C4-2B (cell line): ENCODE measurements around the gene PARVA.

ENCODE experiments used
- H3K27ac ChIP-seq: fragments of 450-650 bp; 2 replicates; pipeline ENCODE4 v1.5.1; 2017
- ZFX ChIP-seq: fragments of 450-650 bp; IDR thresholded peaks from 2 replicates; pipeline ENCODE4 v1.6.1; 2017
- TF ChIP-seq, protein P1 (sequence below): fragments of 450-650 bp; conservative IDR thresholded peaks from 2 replicates; pipeline ENCODE4 v1.5.1; 2017; ENCODE audit warnings: mild to moderate bottlenecking

The PARVA gene, protein sequence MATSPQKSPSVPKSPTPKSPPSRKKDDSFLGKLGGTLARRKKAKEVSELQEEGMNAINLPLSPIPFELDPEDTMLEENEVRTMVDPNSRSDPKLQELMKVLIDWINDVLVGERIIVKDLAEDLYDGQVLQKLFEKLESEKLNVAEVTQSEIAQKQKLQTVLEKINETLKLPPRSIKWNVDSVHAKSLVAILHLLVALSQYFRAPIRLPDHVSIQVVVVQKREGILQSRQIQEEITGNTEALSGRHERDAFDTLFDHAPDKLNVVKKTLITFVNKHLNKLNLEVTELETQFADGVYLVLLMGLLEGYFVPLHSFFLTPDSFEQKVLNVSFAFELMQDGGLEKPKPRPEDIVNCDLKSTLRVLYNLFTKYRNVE

DNA sequence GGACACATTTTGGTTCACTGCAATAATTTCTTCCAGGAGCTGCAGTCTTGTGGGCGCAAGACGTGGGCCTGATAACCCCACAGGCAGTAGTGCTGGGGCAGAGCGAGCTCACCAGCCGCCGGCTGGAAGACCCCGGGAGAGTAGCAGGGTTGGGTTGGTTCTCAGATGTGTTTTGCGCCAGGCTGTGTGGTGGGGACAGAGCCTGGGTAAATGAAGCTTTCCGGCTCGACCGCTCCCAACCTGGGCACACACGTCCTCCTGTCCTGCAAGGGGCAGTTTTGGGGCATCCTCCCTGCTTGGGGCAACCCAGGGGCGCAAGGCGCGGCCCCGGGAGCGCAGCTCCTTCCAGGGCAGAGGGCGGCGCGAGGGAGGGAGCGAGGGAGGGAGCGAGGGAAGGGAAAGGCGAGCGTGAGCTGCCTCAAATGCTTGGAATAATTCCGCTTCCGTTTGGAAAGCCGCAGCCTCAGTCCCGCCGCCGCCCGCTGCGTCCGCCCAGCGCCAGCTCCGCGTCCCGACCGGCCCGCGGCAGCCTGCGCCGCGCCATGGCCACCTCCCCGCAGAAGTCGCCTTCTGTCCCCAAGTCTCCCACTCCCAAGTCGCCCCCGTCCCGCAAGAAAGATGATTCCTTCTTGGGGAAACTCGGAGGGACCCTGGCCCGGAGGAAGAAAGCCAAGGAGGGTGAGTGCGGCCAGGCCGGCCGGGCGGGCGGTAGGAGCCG is at the start of gene PARVA:
TSS of gene PARVA (plus strand) at position 466 of the 718 bp plus-strand sequence. CDS start at position 543, 77 bp downstream.
- no peak for TF ChIP-seq ZFX
- TF ChIP-seq, protein P1, sequence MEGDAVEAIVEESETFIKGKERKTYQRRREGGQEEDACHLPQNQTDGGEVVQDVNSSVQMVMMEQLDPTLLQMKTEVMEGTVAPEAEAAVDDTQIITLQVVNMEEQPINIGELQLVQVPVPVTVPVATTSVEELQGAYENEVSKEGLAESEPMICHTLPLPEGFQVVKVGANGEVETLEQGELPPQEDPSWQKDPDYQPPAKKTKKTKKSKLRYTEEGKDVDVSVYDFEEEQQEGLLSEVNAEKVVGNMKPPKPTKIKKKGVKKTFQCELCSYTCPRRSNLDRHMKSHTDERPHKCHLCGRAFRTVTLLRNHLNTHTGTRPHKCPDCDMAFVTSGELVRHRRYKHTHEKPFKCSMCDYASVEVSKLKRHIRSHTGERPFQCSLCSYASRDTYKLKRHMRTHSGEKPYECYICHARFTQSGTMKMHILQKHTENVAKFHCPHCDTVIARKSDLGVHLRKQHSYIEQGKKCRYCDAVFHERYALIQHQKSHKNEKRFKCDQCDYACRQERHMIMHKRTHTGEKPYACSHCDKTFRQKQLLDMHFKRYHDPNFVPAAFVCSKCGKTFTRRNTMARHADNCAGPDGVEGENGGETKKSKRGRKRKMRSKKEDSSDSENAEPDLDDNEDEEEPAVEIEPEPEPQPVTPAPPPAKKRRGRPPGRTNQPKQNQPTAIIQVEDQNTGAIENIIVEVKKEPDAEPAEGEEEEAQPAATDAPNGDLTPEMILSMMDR = no peak
- H3K27ac ChIP-seq = peak within 1 kb of the TSS; percentile 73

DNA sequence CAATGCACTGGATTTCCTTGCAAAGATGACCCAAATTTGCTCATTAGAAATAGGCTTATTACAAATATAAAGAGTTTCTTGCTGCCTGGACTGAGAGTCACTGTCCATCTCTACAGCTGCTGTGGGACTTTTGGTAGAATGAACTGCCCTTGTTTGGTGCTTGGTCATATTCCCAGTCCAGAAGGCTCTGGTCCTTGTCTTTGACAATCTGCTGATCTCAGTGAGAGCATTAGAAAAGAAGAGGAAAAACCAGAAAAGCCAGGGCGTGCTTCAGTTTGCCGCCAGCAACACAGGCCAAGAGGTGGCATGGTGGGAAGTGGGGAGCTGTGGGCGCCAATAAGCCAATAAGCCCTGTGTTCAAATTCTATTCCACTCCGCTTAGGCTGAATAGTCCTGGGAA is 48.2 kb upstream of the PARVA start:
- TF ChIP-seq, protein P1 = no peak
- TF ChIP-seq ZFX = no peak
- H3K27ac ChIP-seq = no peak overlapping the region

DNA sequence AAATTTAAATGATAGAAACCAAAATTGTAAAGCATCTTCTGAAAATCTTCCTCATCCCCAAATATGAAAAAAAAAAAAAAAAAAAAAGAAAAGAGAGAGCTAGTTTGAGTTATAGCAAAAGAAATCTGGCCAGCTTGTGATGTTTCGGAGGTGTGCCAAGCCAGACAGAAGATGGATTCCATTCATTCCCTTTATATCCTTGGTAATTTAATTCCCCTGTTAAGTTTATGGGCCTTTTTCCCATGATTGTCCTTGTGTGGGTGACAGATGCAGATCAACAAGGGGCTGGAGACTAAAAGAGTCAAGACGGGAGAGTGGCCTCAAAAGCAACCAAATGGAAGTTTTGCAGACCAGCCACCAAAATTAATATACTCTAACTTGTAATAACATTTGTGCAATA is 47.6 kb upstream of the PARVA start:
- no peak overlapping the region for H3K27ac ChIP-seq
- TF ChIP-seq, protein P1 = no peak
- TF ChIP-seq ZFX = no peak

DNA sequence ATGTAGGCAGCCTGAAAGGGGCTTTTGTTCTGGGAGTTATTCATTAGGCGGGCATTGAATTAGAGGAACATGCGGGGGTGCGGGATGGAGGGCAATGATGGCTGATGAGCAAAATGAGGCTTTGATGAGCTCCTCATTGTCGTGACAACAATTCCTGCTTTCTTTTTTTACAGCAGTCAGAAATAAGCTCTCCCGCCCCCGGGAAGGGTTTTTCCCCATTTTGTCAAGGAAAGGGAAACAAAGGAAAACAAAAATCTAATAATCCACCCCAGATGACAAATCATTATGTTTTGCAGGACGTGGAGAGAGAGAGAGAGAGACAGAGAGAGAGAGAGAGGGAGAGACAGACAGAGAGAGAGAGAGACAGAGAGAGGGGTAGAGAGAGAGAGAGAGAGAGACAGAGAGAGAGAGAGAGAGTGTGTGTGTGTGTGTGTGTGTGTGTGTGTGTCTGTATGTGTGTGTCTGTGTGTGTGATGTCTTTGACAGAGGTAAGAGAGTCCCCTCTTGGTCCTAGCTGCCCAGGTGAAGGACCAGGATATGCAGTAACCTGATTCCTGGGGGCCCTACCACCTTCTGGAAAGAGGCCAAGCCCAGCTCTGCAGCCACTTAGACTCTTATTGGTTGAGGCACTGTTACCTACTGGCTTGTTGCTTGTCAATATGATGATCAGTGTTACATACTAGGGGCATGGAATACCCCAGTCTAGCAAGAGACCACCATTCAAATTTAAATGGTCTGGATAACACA is 46.7 kb upstream of the PARVA start:
- no peak overlapping the region for H3K27ac ChIP-seq
- no peak for TF ChIP-seq ZFX
- TF ChIP-seq, protein P1 = no peak

DNA sequence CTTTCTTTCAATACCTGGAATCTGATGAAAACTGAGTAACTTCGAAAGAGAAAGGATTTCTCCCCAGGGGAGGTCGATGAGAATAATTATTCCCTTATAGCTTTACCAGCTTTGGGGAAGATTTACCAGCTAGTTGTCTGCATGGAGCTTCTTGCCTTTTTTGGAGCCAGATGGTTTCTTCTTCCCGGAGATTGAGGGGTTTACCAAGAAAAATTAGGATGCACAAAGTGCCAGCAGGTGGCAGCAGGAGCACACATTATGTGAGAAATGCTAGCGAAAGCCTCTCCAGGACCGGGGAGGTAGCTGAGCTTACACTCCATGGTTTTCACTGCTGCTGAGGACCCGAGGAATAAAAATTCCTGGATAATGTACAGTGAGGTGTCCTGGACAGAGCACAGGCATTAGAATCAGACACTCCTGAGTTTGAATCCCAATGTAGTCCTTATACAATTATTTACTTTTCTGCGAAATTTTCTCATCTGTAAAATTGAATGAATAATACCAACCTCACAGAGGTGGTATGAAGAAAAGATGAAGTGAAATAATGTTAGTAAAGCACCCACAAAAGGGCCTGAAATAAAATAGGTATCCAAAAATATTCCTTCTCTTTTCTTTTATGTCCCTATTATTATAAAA is 46.0 kb upstream of the PARVA start:
- no peak overlapping the region for H3K27ac ChIP-seq

DNA sequence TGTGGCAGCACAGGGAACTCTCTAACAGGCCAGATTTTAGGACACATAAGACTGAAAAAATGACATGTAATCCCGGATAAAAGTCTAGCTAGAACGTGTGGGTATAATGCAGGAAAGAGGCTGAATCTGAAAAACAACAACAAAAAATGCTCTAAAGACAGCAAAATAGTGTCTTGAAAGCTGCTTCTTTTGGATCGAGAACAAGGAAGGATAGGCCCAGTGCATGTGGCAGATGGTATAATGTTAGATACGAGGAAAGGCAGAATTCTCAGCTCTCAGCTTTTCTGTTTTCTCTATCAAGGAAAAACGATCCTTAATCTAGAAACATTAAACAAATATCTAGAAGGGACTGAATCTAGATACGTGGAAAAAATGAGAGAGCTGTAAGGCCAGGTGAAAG is 33.8 kb upstream of the PARVA start:
- no peak for TF ChIP-seq ZFX
- TF ChIP-seq, protein P1 = no peak

More for the DNA sequence above, 46.0 kb upstream of the PARVA start:
- no peak for TF ChIP-seq ZFX
- TF ChIP-seq, protein P1 = peak; percentile 85

More for the DNA sequence above, 33.8 kb upstream of the PARVA start:
- H3K27ac ChIP-seq = no peak overlapping the region
